HepG2 (cell line): Measurements from ENCODE around the gene GSG1.
"Not testable (repeated sequence)": the region's sequence is repeated elsewhere in the genome, so short reads cannot be mapped to it uniquely, and the experiment has no call there.

ENCODE experiments used
- CTCF ChIP-seq: sonication (generic); formaldehyde crosslinking; IDR thresholded peaks from 2 replicates; pipeline ENCODE4 v1.5.0; 2020; ENCODE audit warnings: mild to moderate bottlenecking, missing genetic modification reagents, moderate library complexity
- KLF16 ChIP-seq, 2 experiments: sonication (generic) in 1 of 2; formaldehyde crosslinking in 1 of 2; IDR thresholded peaks; 2 replicates each; pipeline versions ENCODE4 v1.6.1 to v1.8.0; 2016 to 2023; ENCODE audit warnings: missing genetic modification reagents in 2 of 2, missing compliant biosample characterization in 1 of 2

DNA sequence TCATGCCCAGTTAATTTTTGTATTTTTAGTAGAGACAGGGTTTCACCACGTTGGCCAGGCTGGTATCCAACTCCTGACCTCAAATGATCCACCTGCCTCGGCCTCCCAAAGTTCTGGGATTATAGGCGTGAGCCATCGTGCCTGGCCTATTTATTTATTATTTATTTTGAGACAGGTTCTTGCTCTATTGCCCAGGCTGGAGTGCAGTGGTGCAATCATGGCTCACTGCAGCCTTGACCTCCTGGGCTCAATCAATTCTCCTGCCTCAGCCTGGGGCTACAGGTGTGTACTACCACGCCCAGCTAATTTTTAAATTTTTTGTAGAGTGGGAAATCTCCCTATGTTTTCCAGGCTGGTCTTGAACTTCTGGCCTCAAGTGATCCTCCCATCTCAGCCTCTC, 68.1 kb downstream of the GSG1 start:
- TF ChIP-seq CTCF; KLF16 (CRISPR knock-in tag; IDR thresholded peaks at IDR 0.05): not testable (repeated sequence)
